RWPE2 (cell line): ENCODE measurements around the gene TRPV4.

Source experiments
- ATAC-seq: fragments of 200-7000 bp; cut with Tn5 transposase; 3 replicates; pipeline ENCODE4 v1.9.1; 2021; ENCODE audit warnings: low read depth
- DNase-seq: peaks from one replicate; pipeline ENCODE4 v3.0.0-alpha.2; 2020; ENCODE audit warnings: low spot score
- H3K27ac ChIP-seq: fragments of 450-650 bp; 2 replicates; pipeline ENCODE4 v1.5.1; 2017; ENCODE audit warnings: mild to moderate bottlenecking; ENCODE audit not compliant: poor library complexity, severe bottlenecking
- H3K27me3 ChIP-seq: fragments of 250-450 bp; sonication (Bioruptor Pico); 2 replicates; pipeline ENCODE4 v1.5.1; 2021; ENCODE audit warnings: mild to moderate bottlenecking, moderate library complexity; ENCODE audit not compliant: insufficient read depth, poor library complexity, severe bottlenecking
- H3K36me3 ChIP-seq: fragments of 250-450 bp; sonication (Bioruptor Pico); 2 replicates; pipeline ENCODE4 v1.5.1; 2020; ENCODE audit warnings: low read depth, mild to moderate bottlenecking, moderate library complexity
- H3K4me1 ChIP-seq: fragments of 250-450 bp; sonication (Bioruptor Pico); 2 replicates; pipeline ENCODE4 v1.5.1; 2021; ENCODE audit warnings: mild to moderate bottlenecking, moderate library complexity; ENCODE audit not compliant: insufficient read depth, poor library complexity, severe bottlenecking
- H3K4me3 ChIP-seq: fragments of 250-450 bp; sonication (Bioruptor Pico); 2 replicates; pipeline ENCODE4 v1.5.1; 2021; ENCODE audit warnings: mild to moderate bottlenecking, moderate library complexity; ENCODE audit not compliant: severe bottlenecking
- H3K9me3 ChIP-seq: fragments of 250-450 bp; sonication (Bioruptor Pico); 2 replicates; pipeline ENCODE4 v1.5.1; 2021; ENCODE audit warnings: mild to moderate bottlenecking, moderate library complexity; ENCODE audit not compliant: severe bottlenecking
- CTCF ChIP-seq: fragments of 450-650 bp; IDR thresholded peaks from one replicate; pipeline ENCODE4 v1.5.1; 2017; ENCODE audit warnings: mild to moderate bottlenecking, moderate library complexity; ENCODE audit not compliant: poor library complexity, severe bottlenecking

Gene TRPV4

DNA sequence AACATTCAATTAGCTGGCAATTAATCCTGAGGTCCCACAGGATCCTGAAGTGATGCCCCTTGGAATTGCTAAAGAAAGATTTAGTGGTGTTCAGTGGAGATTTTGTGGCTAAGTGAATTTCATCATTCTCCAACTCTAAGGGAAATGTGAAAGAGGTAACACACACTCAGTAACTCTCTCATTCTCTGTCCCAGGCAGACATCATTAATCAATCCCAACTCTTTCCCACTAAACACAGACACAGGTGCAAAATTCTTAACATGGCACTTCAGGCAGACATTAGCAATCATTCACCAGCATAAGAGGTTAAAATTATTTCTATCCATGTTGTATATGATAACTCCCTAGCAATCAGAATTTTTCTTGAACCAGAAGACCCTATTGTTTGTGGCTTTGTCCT, 40.2 kb downstream of the TRPV4 start:
- H3K36me3 ChIP-seq = no peaks in the 10 kb centered on the region
- ATAC-seq (no peak), DNase-seq (no peak)
- H3K4me1 ChIP-seq = peaks cover 4% of the 10 kb centered on the region
- H3K9me3 ChIP-seq = no peaks in the 10 kb centered on the region
- no peak overlapping the region for H3K27ac ChIP-seq
- no peaks in the 10 kb centered on the region for H3K27me3 ChIP-seq
- no peak overlapping the region for H3K4me3 ChIP-seq
- no peak for TF ChIP-seq CTCF

DNA sequence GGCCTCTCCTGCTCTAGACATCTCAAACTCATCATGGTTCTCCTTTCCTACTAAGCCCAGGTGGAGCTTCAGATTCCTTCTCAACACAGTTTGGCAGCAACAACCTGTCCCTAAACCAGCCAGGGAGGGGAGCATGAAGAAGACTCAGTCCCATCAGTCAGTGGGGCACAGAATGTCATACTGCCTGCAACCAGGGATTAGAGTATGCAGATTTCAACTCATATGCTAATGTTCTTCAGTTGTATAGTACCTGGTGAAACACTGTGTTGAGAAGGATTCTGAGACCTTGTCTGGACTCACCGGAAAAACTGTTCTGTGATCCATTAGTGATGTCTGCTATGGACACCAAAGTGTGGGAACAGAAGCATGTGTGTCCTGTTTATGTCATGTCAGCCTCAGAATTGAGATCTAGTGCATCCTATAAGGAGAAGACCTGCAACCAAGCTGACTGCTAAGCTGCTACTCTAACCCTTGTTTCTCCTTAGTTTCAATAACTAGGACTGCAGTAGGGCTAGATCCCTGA, 43.6 kb downstream of the TRPV4 start:
- Histone ChIP-seq H3K4me1 (peaks cover under 1% of the 10 kb centered on the region), H3K4me3 (no peak overlapping the region), H3K36me3 (no peaks in the 10 kb centered on the region), H3K9me3 (no peaks in the 10 kb centered on the region), H3K27ac (no peak overlapping the region), H3K27me3 (no peaks in the 10 kb centered on the region)
- ATAC-seq = no peak
- no peak for TF ChIP-seq CTCF
- DNase-seq = no peak

DNA sequence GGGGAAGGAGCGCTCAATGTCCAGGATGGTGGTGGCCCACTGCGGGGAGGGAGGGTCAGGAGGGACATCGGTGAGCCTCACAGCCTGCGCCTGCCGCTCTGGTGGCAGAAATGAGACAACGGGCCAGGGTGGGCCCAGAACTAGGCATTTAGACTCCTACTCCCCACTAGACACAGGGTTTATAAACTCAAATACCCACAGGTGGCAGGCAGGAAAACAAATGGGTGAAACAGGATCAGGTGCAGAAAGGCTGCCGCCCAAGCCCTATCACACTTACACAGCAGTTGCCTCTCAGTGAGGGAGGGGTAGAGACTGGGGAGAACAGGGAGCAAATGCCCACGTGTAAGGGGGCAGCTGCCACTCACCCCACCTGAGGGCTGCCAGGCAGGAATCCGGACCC, 46.4 kb downstream of the TRPV4 start:
- Histone ChIP-seq H3K4me1 (no peaks in the 10 kb centered on the region), H3K27me3 (no peaks in the 10 kb centered on the region), H3K9me3 (no peaks in the 10 kb centered on the region), H3K36me3 (no peaks in the 10 kb centered on the region), H3K4me3 (no peak overlapping the region), H3K27ac (no peak overlapping the region)
- TF ChIP-seq CTCF = no peak
- ATAC-seq (no peak), DNase-seq (no peak)

GRCh38 chr12:109785854-109786253, 47.3 kb downstream of the TRPV4 start:
- Histone ChIP-seq H3K27ac (no peak overlapping the region), H3K4me3 (no peak overlapping the region), H3K36me3 (no peaks in the 10 kb centered on the region), H3K27me3 (no peaks in the 10 kb centered on the region), H3K9me3 (no peaks in the 10 kb centered on the region), H3K4me1 (no peaks in the 10 kb centered on the region)
- DNase-seq (no peak), ATAC-seq (no peak)
- TF ChIP-seq CTCF = no peak

- H3K27me3 ChIP-seq = no peaks in the 10 kb centered on the region
- ATAC-seq = no peak
- H3K36me3 ChIP-seq = no peaks in the 10 kb centered on the region
- no peak for DNase-seq
- TF ChIP-seq CTCF = no peak
- H3K9me3 ChIP-seq = no peaks in the 10 kb centered on the region
- no peaks in the 10 kb centered on the region for H3K4me1 ChIP-seq
- H3K4me3 ChIP-seq = no peak overlapping the region
- H3K27ac ChIP-seq = no peak overlapping the region
Measured at GRCh38 chr12:109783965-109784244, 49.3 kb downstream of the TRPV4 start.
